Ovary (tissue), 9 donors: Measurements from ENCODE around the gene LRRC27. TPM values are rescaled to one million over a fixed set of nuclear protein-coding genes. Genes with fewer than 3 reads are reported as not detected.
A peak's percentile ranks its signal among the peaks of the same experiment; 100 is the strongest.

Experiments
- DNase-seq, 5 donors: peaks; one replicate each; pipeline ENCODE4 v3.0.0-alpha.2; 2019 to 2020
- H3K27ac ChIP-seq, 2 donors: fragments of 200-600 bp; one replicate each; pipeline versions ENCODE4 v1.5.1 to v1.8.0; 2019 to 2022
- H3K27me3 ChIP-seq: fragments of 200-600 bp; one replicate; pipeline ENCODE4 v1.8.0; 2022
- H3K36me3 ChIP-seq: fragments of 200-600 bp; sonication (generic); one replicate; pipeline ENCODE4 v1.5.1; 2019
- H3K4me1 ChIP-seq: one replicate; pipeline ENCODE4 v1.8.1; 2013; ENCODE audit warnings: mild to moderate bottlenecking, moderate library complexity; ENCODE audit not compliant: insufficient read depth
- H3K4me3 ChIP-seq: fragments of 200-600 bp; sonication (generic); one replicate; pipeline ENCODE4 v1.5.1; 2017
- H3K9me3 ChIP-seq, 2 donors: fragments of 200-600 bp in 1 of 2; sonication (generic) in 1 of 2; one replicate each; pipeline versions ENCODE4 v1.5.1 to v1.8.1; 2013 to 2019; ENCODE audit warnings: mild to moderate bottlenecking in 1 of 2, moderate library complexity in 1 of 2
- CTCF ChIP-seq, 3 donors: fragments of 450-650 bp in 2 of 3; fragments of 200-600 bp in 1 of 3; IDR thresholded peaks; one replicate each; pipeline versions ENCODE4 v1.5.1 to v1.8.0; 2016 to 2022; ENCODE audit warnings: antibody characterized with exemption in 3 of 3, mild to moderate bottlenecking in 1 of 3
- EP300 ChIP-seq: sonication (generic); formaldehyde crosslinking; IDR thresholded peaks from one replicate; pipeline ENCODE4 v1.6.1; 2017; ENCODE audit warnings: antibody characterized with exemption
- POLR2A ChIP-seq: fragments of 450-650 bp; IDR thresholded peaks from one replicate; pipeline ENCODE4 v1.6.1; 2017; ENCODE audit warnings: antibody characterized with exemption, mild to moderate bottlenecking, moderate library complexity
- WGBS, 3 donors: extraction: QIAGEN DNeasy Blood & Tissue Kit in 1 of 3; methylation state at CpG; one replicate each; pipeline versions ENCODE4 v1.1.5 to v1.1.7; 2013 to 2017; 5-methylcytosine and 5-hydroxymethylcytosine counted together
- intact Hi-C, 4 donors: fragments of 100-400 bp; cut with DNase I; formaldehyde crosslinking; loops; one replicate each; pipeline versions ENCODE4 v1.11.0 to v1.15.1; 2022 to 2023
- polyA plus RNA-seq, 2 donors: library from polyadenylated mRNA; stranded (reverse); fragments of 200-250 nt in 1 of 2; fragments of 350-450 nt in 1 of 2; fragmentation: Illumina TruSeq in 1 of 2; extraction: RNeasy Lipid Tissue Mini Kit (QIAGEN cat#74804) in 1 of 2; gene quantifications; one replicate each; pipeline ENCODE4 v1.2.3, GENCODE V29; 2013 to 2014
- total RNA-seq, 7 donors: library from RNA; depleted of rRNA in 2 of 7; stranded (reverse); fragments of >200 nt in 2 of 7; fragmentation: NEBNext Ultra II Directional in 3 of 7; extraction: Animal tissue kit (Norgen Biotek cat#: 25700) in 3 of 7; gene quantifications; one replicate each; pipeline versions ENCODE4 v1.1.0 to v1.2.4, GENCODE V29; 2016 to 2023
- donor health status: DM: no; HTN: no; CAD: no; lungs with moderate emphysema.
- donor health status: DM: no; HTN: no; CAD: no.
- donor health status: Bipolar disorder and iron deficiency.
- donor health status: DM: yes; HTN: yes; CAD: no.
- donor health status: DM: no; HTN: no; CAD: no.
- donor health status: DM: yes; HTN: yes; CAD: no.

The LRRC27 gene
- total and polyA plus RNA-seq, 9 donors: 7.4 to 12.3 (median 9.3) TPM

- Histone ChIP-seq H3K4me1 (peaks cover 4% of the 10 kb centered on the region), H3K9me3 (no peaks in the 10 kb centered on the region), H3K27ac (no peak overlapping the region), H3K36me3 (no peaks in the 10 kb centered on the region), H3K4me3 (no peak overlapping the region), H3K27me3 (no peaks in the 10 kb centered on the region)
- WGBS, 3 donors: 76 to 85% (median 78%) methylated on average over 7 of the region's 7 CpGs
- intact Hi-C loops: loop anchor here in 1 of 4 donors (2.0 to 5.0 kb wide), 2 partner anchors 21 to 142 kb away; no protein-coding TSS in a partner anchor
- no peak for TF ChIP-seq EP300
- TF ChIP-seq POLR2A: no peak
- no peak for TF ChIP-seq CTCF (IDR thresholded peaks at IDR 0.05)
- peak in 2 of 5 donors; percentile 15 to 19 for DNase-seq
Observed at GRCh38 chr10:132309879-132310591, 22.0 kb upstream of the LRRC27 start.

GRCh38 chr10:132310701-132311337, 21.2 kb upstream of the LRRC27 start:
- Histone ChIP-seq H3K9me3 (no peaks in the 10 kb centered on the region), H3K27ac (no peak overlapping the region), H3K4me3 (no peak overlapping the region), H3K36me3 (no peaks in the 10 kb centered on the region), H3K4me1 (peaks cover 4% of the 10 kb centered on the region), H3K27me3 (no peaks in the 10 kb centered on the region)
- intact Hi-C loops: no loop called here
- DNase-seq: peak in 2 of 5 donors; percentile 18 to 28
- 78 to 80% (median 79%) methylated on average over 17 of the region's 17 CpGs for WGBS, 3 donors
- no peak for TF ChIP-seq CTCF (IDR thresholded peaks at IDR 0.05)

- peaks cover 4% of the 10 kb centered on the region for H3K4me1 ChIP-seq
- H3K27ac ChIP-seq: no peak overlapping the region
- intact Hi-C loops: no loop called here
- TF ChIP-seq EP300 (no peak), CTCF (IDR thresholded peaks at IDR 0.05) (no peak)
- H3K27me3 ChIP-seq: no peaks in the 10 kb centered on the region
- DNase-seq: peak in 1 of 5 donors; percentile 20
- 79 to 87% (median 82%) methylated on average over 18 of the region's 18 CpGs for WGBS, 3 donors
- H3K4me3 ChIP-seq: no peak overlapping the region
- H3K9me3 ChIP-seq: no peaks in the 10 kb centered on the region
- no peaks in the 10 kb centered on the region for H3K36me3 ChIP-seq
Observed at GRCh38 chr10:132311338-132311939, 20.6 kb upstream of the LRRC27 start.

- H3K27me3 ChIP-seq: no peaks in the 10 kb centered on the region
- TF ChIP-seq CTCF (IDR thresholded peaks at IDR 0.05): no peak
- no peak for TF ChIP-seq POLR2A
- TF ChIP-seq EP300: no peak
- H3K36me3 ChIP-seq: no peaks in the 10 kb centered on the region
- intact Hi-C loops: no loop called here
- peaks cover 3% of the 10 kb centered on the region for H3K4me1 ChIP-seq
- 87 to 91% (median 89%) methylated on average over 12 of the region's 12 CpGs for WGBS, 3 donors
- no peaks in the 10 kb centered on the region for H3K9me3 ChIP-seq
- peak in 1 of 5 donors; percentile 15 for DNase-seq
- H3K4me3 ChIP-seq: no peak overlapping the region
- no peak overlapping the region for H3K27ac ChIP-seq
Observed at GRCh38 chr10:132313305-132313704, 18.7 kb upstream of the LRRC27 start.
